H54 (cell line): ENCODE measurements around the gene SNAI1.
"Not testable (repeated sequence)": the region's sequence is repeated elsewhere in the genome, so short reads cannot be mapped to it uniquely, and the experiment has no call there.

Experiments used
- DNase-seq: peaks from one replicate; pipeline ENCODE4 v3.0.0; 2011; ENCODE audit warnings: low spot score, mixed read lengths; ENCODE audit not compliant: insufficient read length
- FAIRE-seq: peaks from 3 replicates; lab custom pipeline; 2011; peaks lifted over from hg19 to GRCh38; lab: Jason Lieb, UNC
- POLR2A ChIP-seq: IDR thresholded peaks from 2 replicates; pipeline ENCODE4 v1.6.1; 2011; ENCODE audit warnings: low read depth, mild to moderate bottlenecking, low read length

Gene SNAI1

DNA sequence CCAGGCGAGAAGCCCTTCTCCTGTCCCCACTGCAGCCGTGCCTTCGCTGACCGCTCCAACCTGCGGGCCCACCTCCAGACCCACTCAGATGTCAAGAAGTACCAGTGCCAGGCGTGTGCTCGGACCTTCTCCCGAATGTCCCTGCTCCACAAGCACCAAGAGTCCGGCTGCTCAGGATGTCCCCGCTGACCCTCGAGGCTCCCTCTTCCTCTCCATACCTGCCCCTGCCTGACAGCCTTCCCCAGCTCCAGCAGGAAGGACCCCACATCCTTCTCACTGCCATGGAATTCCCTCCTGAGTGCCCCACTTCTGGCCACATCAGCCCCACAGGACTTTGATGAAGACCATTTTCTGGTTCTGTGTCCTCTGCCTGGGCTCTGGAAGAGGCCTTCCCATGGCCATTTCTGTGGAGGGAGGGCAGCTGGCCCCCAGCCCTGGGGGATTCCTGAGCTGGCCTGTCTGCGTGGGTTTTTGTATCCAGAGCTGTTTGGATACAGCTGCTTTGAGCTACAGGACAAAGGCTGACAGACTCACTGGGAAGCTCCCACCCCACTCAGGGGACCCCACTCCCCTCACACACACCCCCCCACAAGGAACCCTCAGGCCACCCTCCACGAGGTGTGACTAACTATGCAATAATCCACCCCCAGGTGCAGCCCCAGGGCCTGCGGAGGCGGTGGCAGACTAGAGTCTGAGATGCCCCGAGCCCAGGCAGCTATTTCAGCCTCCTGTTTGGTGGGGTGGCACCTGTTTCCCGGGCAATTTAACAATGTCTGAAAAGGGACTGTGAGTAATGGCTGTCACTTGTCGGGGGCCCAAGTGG lies 5.3 kb downstream of the SNAI1 start:
- DNase-seq: no peak
- TF ChIP-seq POLR2A: no peak

DNA sequence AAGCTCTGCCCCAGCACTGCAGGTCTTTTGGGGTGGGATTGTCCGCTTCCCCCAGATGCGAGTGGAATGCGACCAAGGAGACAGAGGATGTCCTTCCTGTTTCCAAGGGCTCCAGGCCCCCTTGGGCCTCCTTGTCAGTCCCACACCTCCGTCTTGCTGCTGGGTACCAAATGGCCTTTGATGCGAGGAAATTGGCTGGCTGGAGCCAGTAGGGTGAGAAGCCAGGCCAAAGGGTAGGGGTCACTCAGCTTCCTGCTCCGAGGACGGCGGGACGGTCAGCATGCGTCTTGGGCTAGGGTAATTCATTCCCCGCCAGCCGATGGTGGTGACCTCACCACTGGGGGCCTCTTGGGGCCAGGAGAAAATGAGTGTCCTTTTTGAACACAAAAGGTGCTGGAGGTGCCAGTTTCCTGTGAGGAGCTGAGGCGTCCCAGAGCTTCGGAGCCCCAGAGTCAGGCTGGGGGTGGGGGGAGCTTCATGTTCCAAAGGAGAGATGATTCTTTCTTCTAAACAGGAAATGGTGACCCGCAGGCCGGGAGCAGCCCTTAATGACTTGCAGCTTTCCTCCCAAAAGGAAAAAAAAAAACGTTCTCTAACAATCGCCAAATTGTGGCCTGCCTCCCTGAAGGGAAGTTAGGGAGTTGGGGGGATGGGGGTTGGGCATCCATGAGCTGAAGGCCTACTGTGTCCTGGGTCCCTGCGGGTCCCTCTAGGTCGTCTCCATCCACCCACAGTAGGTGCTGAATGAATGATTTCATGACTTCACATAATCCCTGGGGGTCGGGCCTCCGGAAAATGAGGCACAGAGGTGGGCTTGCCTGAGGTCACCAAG lies 6.7 kb downstream of the SNAI1 start:
- DNase-seq: no peak

More for the DNA sequence above, 5.3 kb downstream of the SNAI1 start:
- FAIRE-seq: no peak

GRCh38 chr20:49990271-49990720 lies 7.5 kb downstream of the SNAI1 start:
- TF ChIP-seq POLR2A: no peak
- FAIRE-seq (no peak), DNase-seq (no peak)

More for the DNA sequence above, 6.7 kb downstream of the SNAI1 start:
- TF ChIP-seq POLR2A: no peak
- no peak for FAIRE-seq

DNA sequence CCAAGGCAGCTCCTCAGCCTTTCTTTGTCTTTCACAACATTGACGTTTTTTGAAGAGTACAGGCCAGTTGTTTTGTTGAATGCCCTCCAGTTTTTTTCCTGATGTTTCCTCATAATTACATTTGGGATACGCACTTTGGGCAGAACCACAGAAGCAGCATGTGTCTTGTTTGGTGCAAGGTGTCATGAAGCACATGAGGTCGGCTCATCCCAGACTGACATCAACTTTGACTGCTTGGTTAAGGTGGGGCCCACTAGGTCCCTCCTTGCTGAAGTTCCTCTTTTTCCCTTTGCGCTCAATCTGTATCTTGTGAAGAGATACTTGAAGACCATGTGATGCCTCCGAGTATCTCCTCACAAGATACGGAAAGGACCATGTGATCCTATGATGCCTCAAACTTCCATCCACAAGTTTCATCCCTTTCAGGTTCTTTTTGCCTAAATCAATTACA lies 10.5 kb downstream of the SNAI1 start:
- DNase-seq (no peak), FAIRE-seq (no peak)
- no peak for TF ChIP-seq POLR2A

DNA sequence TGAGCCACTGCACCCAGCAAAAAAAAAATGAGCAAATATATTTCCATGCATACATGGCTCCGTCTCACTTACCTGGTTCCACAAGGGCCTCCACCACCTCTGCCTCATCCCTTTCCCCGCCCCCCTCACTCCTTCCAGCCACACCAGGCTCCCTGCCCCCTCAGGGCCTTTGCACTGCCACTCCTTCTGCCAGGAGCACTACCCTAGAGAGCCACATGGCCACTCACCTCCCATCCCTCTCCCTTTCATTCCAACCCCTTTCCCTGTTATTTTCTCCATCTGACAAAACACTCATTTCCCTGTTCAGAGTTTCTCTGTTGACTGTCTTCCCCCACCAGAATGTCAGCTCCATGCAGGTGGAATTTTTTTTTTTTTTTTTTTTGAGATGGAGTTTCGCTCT lies 12.8 kb downstream of the SNAI1 start:
- no peak for TF ChIP-seq POLR2A
- DNase-seq (no peak), FAIRE-seq (no peak)

DNA sequence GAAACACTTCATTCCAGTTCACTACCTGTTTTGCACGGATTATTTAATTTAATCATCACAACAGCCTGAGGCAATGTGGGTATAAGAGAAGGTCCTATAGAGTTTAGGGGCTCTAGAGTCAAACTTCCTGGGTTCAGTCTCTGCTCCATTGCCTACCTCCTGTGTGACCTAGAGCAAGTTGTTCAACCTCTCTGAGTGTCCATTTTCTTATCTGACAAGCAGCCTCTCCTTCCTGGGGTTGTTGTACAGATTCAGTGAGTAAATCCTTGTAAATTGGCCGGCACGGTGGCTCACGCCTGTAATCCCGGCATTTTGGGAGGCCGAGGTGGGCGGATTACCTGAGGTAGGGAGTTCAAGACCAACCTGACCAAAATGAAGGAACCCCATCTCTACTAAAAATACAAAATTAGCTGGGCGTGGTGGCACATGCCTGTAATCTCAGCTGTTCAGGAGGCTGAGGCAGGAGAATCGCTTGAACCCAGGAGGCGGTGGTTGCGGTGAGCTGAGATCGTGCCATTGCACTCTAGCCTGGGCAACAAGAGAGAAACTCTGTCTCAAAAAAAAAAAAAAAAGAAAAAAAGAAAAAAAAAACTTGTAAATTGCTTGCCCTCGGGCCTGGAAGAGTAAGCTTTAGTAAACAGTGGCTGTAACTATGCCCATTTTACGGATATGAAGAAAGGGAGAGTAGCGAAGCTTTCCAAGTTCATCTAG lies 15.9 kb downstream of the SNAI1 start:
- not testable (repeated sequence) for DNase-seq, FAIRE-seq

DNA sequence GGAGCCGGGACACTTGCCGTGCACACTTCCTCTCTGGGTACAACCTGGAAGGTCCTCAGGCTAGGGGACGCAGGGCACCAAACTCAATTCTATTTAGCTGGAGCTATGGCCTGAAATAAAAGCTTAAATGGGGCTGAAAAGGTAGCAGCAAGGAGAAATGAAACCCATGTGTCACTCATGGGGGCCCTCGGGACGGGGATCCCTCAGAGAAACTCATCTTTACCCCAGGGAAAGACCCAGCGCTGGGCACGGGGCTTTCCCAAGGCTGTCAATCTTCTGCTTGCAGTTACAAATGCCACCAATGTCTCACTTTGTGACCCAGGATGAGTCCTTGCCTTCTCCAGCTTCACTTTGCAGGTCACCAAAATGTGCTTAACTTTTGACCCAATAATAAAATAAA lies 16.5 kb downstream of the SNAI1 start:
- FAIRE-seq (no peak), DNase-seq (no peak)
- no peak for TF ChIP-seq POLR2A

DNA sequence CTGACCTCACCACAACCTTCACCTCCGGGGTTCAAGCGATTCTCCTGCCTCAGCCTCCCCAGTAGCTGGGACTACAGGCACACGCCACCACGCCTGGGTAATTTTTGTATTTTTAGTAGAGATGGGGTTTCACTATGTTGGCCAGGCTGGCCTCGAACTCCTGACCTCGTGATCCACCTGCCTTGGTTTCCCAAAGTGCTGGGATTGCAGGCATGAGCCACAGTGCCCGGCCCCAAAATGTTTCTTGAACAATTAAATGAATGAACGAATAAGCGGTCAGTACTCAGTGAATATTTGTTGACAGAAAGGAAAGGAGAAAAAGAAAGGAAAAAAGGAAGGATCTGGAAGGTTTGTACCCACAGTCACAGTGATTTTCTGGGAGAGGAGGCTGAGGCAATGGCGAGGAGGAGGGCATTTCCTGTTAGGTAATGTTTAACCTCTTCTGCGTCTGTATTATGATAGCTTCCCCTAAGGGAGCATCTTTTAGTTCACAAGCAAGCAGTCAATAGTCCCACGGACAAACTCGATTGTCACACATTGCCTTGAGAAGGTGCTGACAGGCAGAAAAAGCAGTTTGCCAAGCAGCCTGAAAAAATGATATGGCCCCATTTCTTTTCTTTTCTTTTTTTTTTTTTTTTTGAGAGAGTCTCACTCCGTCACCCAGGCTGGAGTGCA lies 17.9 kb downstream of the SNAI1 start:
- not testable (repeated sequence) for FAIRE-seq, DNase-seq

DNA sequence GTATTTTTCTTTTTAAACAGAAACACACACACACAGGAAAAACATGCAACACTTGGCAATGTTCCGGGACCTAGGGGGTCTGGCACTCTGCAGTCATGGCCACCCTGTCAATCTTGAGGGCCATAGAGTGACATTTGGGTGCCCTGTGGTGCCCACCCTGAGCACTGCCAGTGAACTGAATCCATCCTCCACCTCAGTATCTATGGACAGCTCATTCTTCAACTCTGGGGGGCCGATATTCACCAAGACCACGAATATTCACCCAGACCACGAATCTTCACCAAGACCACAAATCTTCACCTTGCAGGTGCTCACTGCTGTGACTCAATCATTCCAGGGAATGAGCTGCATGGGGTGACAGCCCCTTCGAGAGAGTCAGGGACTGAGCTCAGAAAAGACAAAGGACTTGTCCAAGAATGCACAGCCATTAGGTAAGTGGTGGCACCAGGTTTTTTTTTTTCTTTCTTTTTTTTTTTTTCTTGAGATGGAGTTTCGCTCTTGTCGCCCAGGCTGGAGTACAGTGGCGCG lies 19.1 kb downstream of the SNAI1 start:
- no peak for DNase-seq
- no peak for TF ChIP-seq POLR2A
- FAIRE-seq: no peak

DNA sequence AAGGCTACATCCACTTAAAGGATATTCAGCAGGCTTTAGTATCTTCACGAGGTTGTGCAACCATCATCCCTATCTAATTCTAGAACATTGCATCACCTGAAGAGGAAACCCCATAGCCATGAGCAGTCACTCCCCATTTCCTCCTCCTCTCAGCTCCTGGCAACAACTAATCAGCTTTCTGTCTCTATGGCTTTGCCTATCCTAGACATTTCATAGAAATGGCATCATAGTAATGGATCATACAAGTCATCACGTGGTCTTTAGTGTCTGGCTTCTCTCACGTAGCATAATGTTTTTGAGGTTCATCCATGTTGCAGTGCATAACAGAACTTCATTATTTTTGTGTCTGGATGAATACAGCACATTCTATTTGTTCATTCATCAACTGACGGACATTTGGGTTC lies 20.5 kb downstream of the SNAI1 start:
- DNase-seq (no peak), FAIRE-seq (no peak)
- no peak for TF ChIP-seq POLR2A

DNA sequence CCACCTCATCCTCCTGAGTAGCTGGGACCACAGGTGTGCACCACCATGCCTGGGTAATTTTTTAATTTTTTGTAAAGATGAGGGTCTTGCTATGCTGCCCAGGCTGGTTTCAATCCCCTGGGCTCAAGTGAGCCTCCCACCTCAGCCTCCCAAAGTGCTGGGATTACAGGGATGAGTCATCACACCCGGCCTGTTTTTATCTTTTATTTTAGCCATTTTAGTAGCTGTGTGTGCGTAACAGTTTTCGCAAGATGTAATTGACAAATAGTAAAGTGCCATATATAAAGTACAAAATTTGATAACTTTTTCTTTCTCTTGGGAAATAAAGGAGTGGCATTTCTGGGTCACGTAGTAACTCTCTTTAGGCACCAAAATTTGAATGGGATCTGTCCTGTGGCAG lies 21.4 kb downstream of the SNAI1 start:
- no peak for TF ChIP-seq POLR2A
- no peak for FAIRE-seq
- no peak for DNase-seq

DNA sequence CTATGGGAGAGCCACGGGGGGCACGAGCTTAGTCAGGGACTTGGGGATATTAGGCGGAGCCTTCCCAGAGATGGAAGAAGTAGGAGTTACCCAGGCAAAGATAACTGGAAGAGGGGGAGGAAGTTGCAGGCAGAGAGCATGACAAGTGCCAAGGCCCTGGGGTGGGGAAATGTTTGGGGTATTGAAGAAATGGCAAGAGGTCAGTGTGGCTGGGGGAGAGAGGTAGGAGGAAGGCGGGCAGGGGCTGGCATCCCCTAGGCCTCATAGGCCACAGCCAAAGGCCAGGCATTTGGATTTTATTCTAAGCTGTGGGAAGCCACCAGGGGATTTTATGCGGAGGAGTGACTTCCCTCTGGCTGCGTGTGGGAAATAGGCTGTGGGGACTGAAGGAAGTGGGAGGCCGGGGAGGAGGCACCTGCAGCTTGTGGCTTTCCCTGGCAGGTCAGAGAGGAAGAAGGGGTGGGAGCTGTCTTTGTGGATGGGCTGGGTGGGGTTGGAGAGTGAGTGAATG lies 22.7 kb downstream of the SNAI1 start:
- FAIRE-seq: no peak
- no peak for DNase-seq
- no peak for TF ChIP-seq POLR2A

DNA sequence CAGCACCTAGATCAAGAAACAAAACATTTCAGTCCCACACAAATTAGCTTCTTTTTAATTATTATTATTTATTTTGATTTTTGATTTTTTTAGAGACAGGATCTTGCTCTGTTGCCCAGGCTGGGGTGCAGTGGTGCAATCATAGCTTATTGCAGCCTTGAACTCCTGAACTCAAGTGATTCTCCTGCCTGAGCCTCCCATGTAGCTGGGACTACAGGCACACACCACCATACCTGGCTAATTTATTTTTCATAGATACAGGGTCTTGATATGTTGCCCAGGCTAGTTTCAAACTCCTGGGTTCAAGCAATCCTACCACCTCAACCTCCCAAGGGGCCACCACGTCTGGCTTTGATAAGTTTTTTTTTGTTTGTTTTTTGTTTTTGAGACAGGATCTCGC lies 24.6 kb downstream of the SNAI1 start:
- DNase-seq (no peak), FAIRE-seq (no peak)
- TF ChIP-seq POLR2A: no peak
